SK-N-MC (cell line): ENCODE results near the gene SH3GLB1.

Experiments
- EZH2 ChIP-seq: fragments of 200-600 bp; sonication (generic); IDR thresholded peaks from one replicate; pipeline ENCODE4 v1.6.1; 2017; ENCODE audit warnings: antibody characterized with exemption
- POLR2AphosphoS5 ChIP-seq: IDR thresholded peaks from 2 replicates; pipeline ENCODE4 v1.6.1; 2012; ENCODE audit warnings: mild to moderate bottlenecking, low read depth, low read length, borderline replicate concordance

- TF ChIP-seq POLR2AphosphoS5 (no peak), EZH2 (no peak)
Measured at GRCh38 chr1:86774305-86775295, 70.2 kb downstream of the SH3GLB1 start.
